Smooth muscle cell (in vitro differentiated cells): ENCODE data around the gene ZSWIM6. TPM values are rescaled to one million over a fixed set of nuclear protein-coding genes. Genes with fewer than 3 reads are reported as not detected.

Experiments
- DNase-seq: peaks from one replicate; lab custom pipeline; 2025; ENCODE audit not compliant: unreplicated experiment; lab: John Stamatoyannopoulos, UW
- H2AFZ ChIP-seq: fragments of 200-600 bp; sonication (generic); 2 replicates; pipeline ENCODE4 v1.6.0; 2016; ENCODE audit warnings: antibody characterized with exemption, low read depth, mild to moderate bottlenecking
- H3F3A ChIP-seq: fragments of 200-600 bp; sonication (generic); 2 replicates; pipeline ENCODE4 v1.6.0; 2017; ENCODE audit warnings: antibody characterized with exemption, low read depth
- H3K27ac ChIP-seq: fragments of 200-600 bp; sonication (generic); 2 replicates; pipeline ENCODE4 v1.5.1; 2016; ENCODE audit warnings: low read depth, mild to moderate bottlenecking
- H3K27me3 ChIP-seq: fragments of 200-600 bp; sonication (generic); 2 replicates; pipeline ENCODE4 v1.6.1; 2016; ENCODE audit warnings: low read depth, mild to moderate bottlenecking
- H3K36me3 ChIP-seq: fragments of 200-600 bp; sonication (generic); 2 replicates; pipeline ENCODE4 v1.5.1; 2016; ENCODE audit warnings: low read depth
- H3K4me1 ChIP-seq: fragments of 200-600 bp; sonication (generic); 2 replicates; pipeline ENCODE4 v1.5.1; 2016; ENCODE audit warnings: low read depth
- H3K4me2 ChIP-seq: fragments of 200-600 bp; sonication (generic); 2 replicates; pipeline ENCODE4 v1.6.0; 2016; ENCODE audit warnings: mild to moderate bottlenecking
- H3K4me3 ChIP-seq: fragments of 200-600 bp; sonication (generic); 2 replicates; pipeline ENCODE4 v1.5.1; 2016; ENCODE audit warnings: mild to moderate bottlenecking
- H3K79me2 ChIP-seq: fragments of 200-600 bp; sonication (generic); 2 replicates; pipeline ENCODE4 v1.6.0; 2016; ENCODE audit warnings: low read depth, mild to moderate bottlenecking
- H3K9ac ChIP-seq: fragments of 200-600 bp; sonication (generic); 2 replicates; pipeline ENCODE4 v1.6.0; 2016; ENCODE audit warnings: low read depth
- H3K9me3 ChIP-seq: fragments of 200-600 bp; sonication (generic); replicated peaks from 2 replicates; pipeline ENCODE4 v1.5.1; 2016; ENCODE audit warnings: low read depth
- H4K20me1 ChIP-seq: fragments of 200-600 bp; sonication (generic); 2 replicates; pipeline ENCODE4 v1.6.0; 2016; ENCODE audit warnings: low read depth
- CTCF ChIP-seq: fragments of 200-600 bp; sonication (generic); IDR thresholded peaks from 2 replicates; pipeline ENCODE4 v1.5.1; 2017; ENCODE audit warnings: borderline replicate concordance, mild to moderate bottlenecking, antibody characterized with exemption; ENCODE audit not compliant: insufficient read depth, poor library complexity, severe bottlenecking
- WGBS: methylation state at CpG from one replicate; pipeline ENCODE4 v1.1.7; 2016; ENCODE audit warnings: low lambda C conversion rate; 5-methylcytosine and 5-hydroxymethylcytosine counted together
- polyA plus RNA-seq: library from polyadenylated mRNA; unstranded; fragments of >200 nt; fragmentation: Nextera tagmentation; extraction: Ambion mirVana; gene quantifications from 2 replicates; pipeline ENCODE4 v1.2.1, GENCODE V29; 2016
- total RNA-seq: library from RNA; depleted of rRNA; stranded (reverse); fragments of >200 nt; gene quantifications from 2 replicates; pipeline ENCODE4 v1.2.3, GENCODE V29; 2014

The ZSWIM6 gene
- total and polyA plus RNA-seq, 2 experiments from 2014 or later: 9.1 to 25.5 TPM

- H3F3A ChIP-seq: peaks cover 3% of the 10 kb centered on the region
- peaks cover 100% of the 10 kb centered on the region for H3K79me2 ChIP-seq
- H3K4me2 ChIP-seq: no peak overlapping the region
- no peak overlapping the region for H3K9ac ChIP-seq
- H3K4me1 ChIP-seq: no peaks in the 10 kb centered on the region
- H3K27me3 ChIP-seq: no peaks in the 10 kb centered on the region
- DNase-seq: no peak
- no peak overlapping the region for H3K4me3 ChIP-seq
- peaks cover 100% of the 10 kb centered on the region for H4K20me1 ChIP-seq
- no peaks in the 10 kb centered on the region for H3K9me3 ChIP-seq
- 76% methylated on average over 4 of the region's 4 CpGs for WGBS
- no peaks in the 10 kb centered on the region for H3K36me3 ChIP-seq
- no peak overlapping the region for H2AFZ ChIP-seq
- no peak overlapping the region for H3K27ac ChIP-seq
- no peak for TF ChIP-seq CTCF
Measured at GRCh38 chr5:61350535-61350934, 18.5 kb downstream of the ZSWIM6 start.

GRCh38 chr5:61351733-61352132 is 19.7 kb downstream of the ZSWIM6 start:
- Histone ChIP-seq H3K9me3 (no peaks in the 10 kb centered on the region), H3K36me3 (no peaks in the 10 kb centered on the region), H3K4me3 (no peak overlapping the region), H3K9ac (no peak overlapping the region), H2AFZ (no peak overlapping the region), H3K27me3 (no peaks in the 10 kb centered on the region), H3K4me1 (no peaks in the 10 kb centered on the region), H3F3A (peaks cover 3% of the 10 kb centered on the region), H4K20me1 (peaks cover 98% of the 10 kb centered on the region), H3K79me2 (peaks cover 98% of the 10 kb centered on the region), H3K4me2 (no peak overlapping the region), H3K27ac (no peak overlapping the region)
- WGBS: 98% methylated on average over 2 of the region's 2 CpGs
- DNase-seq: no peak
- TF ChIP-seq CTCF: no peak

- Histone ChIP-seq H2AFZ (no peak overlapping the region), H3K79me2 (peaks cover 98% of the 10 kb centered on the region), H3K4me3 (no peak overlapping the region), H3K9ac (no peak overlapping the region), H3F3A (peaks cover 3% of the 10 kb centered on the region), H3K27me3 (no peaks in the 10 kb centered on the region), H3K9me3 (no peaks in the 10 kb centered on the region), H3K36me3 (no peaks in the 10 kb centered on the region), H3K4me1 (no peaks in the 10 kb centered on the region), H4K20me1 (peaks cover 98% of the 10 kb centered on the region), H3K27ac (no peak overlapping the region), H3K4me2 (no peak overlapping the region)
- TF ChIP-seq CTCF: no peak
- no peak for DNase-seq
Measured at GRCh38 chr5:61352180-61352579, 20.1 kb downstream of the ZSWIM6 start.

GRCh38 chr5:61352612-61353156 is 20.6 kb downstream of the ZSWIM6 start:
- WGBS: 93% methylated on average over 3 of the region's 3 CpGs
- no peak for TF ChIP-seq CTCF

More at GRCh38 chr5:61352612-61353156, 20.6 kb downstream of the ZSWIM6 start:
- no peak overlapping the region for H2AFZ ChIP-seq
- no peaks in the 10 kb centered on the region for H3K27me3 ChIP-seq
- peaks cover under 1% of the 10 kb centered on the region for H3F3A ChIP-seq
- H3K9me3 ChIP-seq: no peaks in the 10 kb centered on the region
- no peak overlapping the region for H3K4me2 ChIP-seq
- peaks cover 98% of the 10 kb centered on the region for H4K20me1 ChIP-seq
- H3K4me1 ChIP-seq: no peaks in the 10 kb centered on the region
- H3K36me3 ChIP-seq: no peaks in the 10 kb centered on the region
- DNase-seq: no peak
- H3K9ac ChIP-seq: no peak overlapping the region
- H3K27ac ChIP-seq: no peak overlapping the region
- peaks cover 98% of the 10 kb centered on the region for H3K79me2 ChIP-seq
- H3K4me3 ChIP-seq: no peak overlapping the region
